Fibroblast of lung (primary cell): ENCODE data around the gene ZNF556.

Source experiments
- CTCF ChIP-seq, 2 donors: IDR thresholded peaks in 1 of 2; conservative IDR thresholded peaks in 1 of 2; 1 replicate in 1 of 2; 2 replicates in 1 of 2; pipeline ENCODE4 v1.5.1; 2011 to 2012; ENCODE audit warnings: low read length in 2 of 2, control low read depth in 1 of 2, inconsistent platforms in 1 of 2, low read depth in 1 of 2, mild to moderate bottlenecking in 1 of 2
- EZH2 ChIP-seq: IDR thresholded peaks from 2 replicates; pipeline ENCODE4 v1.5.1; 2012; ENCODE audit warnings: low read length, control low read depth, mild to moderate bottlenecking; ENCODE audit errors: missing control alignments

GRCh38 chr19:2922987-2923386 lies 55.9 kb downstream of the ZNF556 start:
- TF ChIP-seq EZH2, result no peak
- no peak for TF ChIP-seq CTCF (conservative IDR thresholded peaks at IDR 0.05 in 1 of 2, IDR thresholded peaks at IDR 0.05 in 1 of 2; ENCODE audit: low read depth in 1 of 2, low read length in 2 of 2)
